HEK293 (cell line): Measurements from ENCODE around the gene BRMS1.

Source experiments
- CTCF ChIA-PET: fragments of 350-600 bp; formaldehyde crosslinking; extraction: SDS; loops from one replicate; lab custom pipeline; 2021; ENCODE audit warnings: antibody characterized with exemption; lab: Yijun Ruan, JAX
- POLR2A ChIA-PET: fragments of 300-600 bp; formaldehyde crosslinking; extraction: SDS; loops from one replicate; lab custom pipeline; 2020; ENCODE audit warnings: antibody characterized with exemption, inconsistent platforms; lab: Yijun Ruan, JAX
- H3K27ac ChIP-seq: fragments of 200-500 bp; sonication (Bioruptor generic); 2 replicates; pipeline ENCODE4 v1.5.1; 2014; ENCODE audit warnings: low read depth, low read length, control low read depth, inconsistent platforms; ENCODE audit errors: extremely low read depth
- H3K36me3 ChIP-seq, 2 experiments: fragments of 200-500 bp in 1 of 2; sonication (Bioruptor generic) in 1 of 2; 1 replicate in 1 of 2; 2 replicates in 1 of 2; pipeline ENCODE4 v1.5.1; 2014 to 2017; ENCODE audit warnings: inconsistent platforms in 2 of 2, low read length in 2 of 2; ENCODE audit not compliant: control insufficient read depth in 2 of 2, insufficient read depth in 1 of 2
- H3K4me1 ChIP-seq: fragments of 200-500 bp; sonication (Bioruptor generic); 2 replicates; pipeline ENCODE4 v1.5.1; 2014; ENCODE audit warnings: mild to moderate bottlenecking, low read length, inconsistent platforms; ENCODE audit not compliant: control insufficient read depth, insufficient read depth
- H3K4me3 ChIP-seq: 2 replicates; pipeline ENCODE4 v1.5.1; 2011; ENCODE audit warnings: low read depth, mild to moderate bottlenecking, control low read depth, low read length, moderate library complexity
- H3K9me3 ChIP-seq: fragments of 200-500 bp; sonication (Bioruptor generic); 2 replicates; pipeline ENCODE4 v1.5.1; 2014; ENCODE audit warnings: low read depth, low read length, inconsistent platforms; ENCODE audit not compliant: control insufficient read depth, insufficient read depth
- GLI2 ChIP-seq: fragments of 450-650 bp; formaldehyde crosslinking; IDR thresholded peaks from 2 replicates; pipeline ENCODE4; 2017; ENCODE audit warnings: missing biosample characterization, missing genetic modification characterization, low read depth, borderline replicate concordance
- MZF1 ChIP-seq: fragments of 450-650 bp; formaldehyde crosslinking; IDR thresholded peaks from 2 replicates; pipeline ENCODE4 v1.5.1; 2017; ENCODE audit warnings: missing biosample characterization, missing genetic modification characterization, borderline replicate concordance
- TCF7L2 ChIP-seq: IDR thresholded peaks from 2 replicates; pipeline ENCODE4 v1.6.1; 2011; ENCODE audit warnings: low read depth, mild to moderate bottlenecking, inconsistent platforms, low read length, moderate library complexity, borderline replicate concordance
- ZNF398 ChIP-seq: fragments of 450-650 bp; formaldehyde crosslinking; IDR thresholded peaks from 2 replicates; pipeline ENCODE4 v1.5.1; 2017; ENCODE audit warnings: missing biosample characterization, missing genetic modification characterization
- ZNF423 ChIP-seq: fragments of 450-650 bp; formaldehyde crosslinking; IDR thresholded peaks from 2 replicates; pipeline ENCODE4 v1.5.1; 2016; ENCODE audit warnings: missing biosample characterization, missing genetic modification characterization
- ZNF518A ChIP-seq: fragments of 450-650 bp; formaldehyde crosslinking; conservative IDR thresholded peaks from 2 replicates; pipeline ENCODE4 v1.5.1; 2016; ENCODE audit warnings: low read depth, missing biosample characterization, missing genetic modification characterization
- ZNF529 ChIP-seq: fragments of 450-650 bp; formaldehyde crosslinking; IDR thresholded peaks from 2 replicates; pipeline ENCODE4 v1.5.1; 2017; ENCODE audit warnings: missing genetic modification characterization, missing biosample characterization; ENCODE audit not compliant: insufficient replicate concordance
- ZNF549 ChIP-seq: fragments of 450-650 bp; IDR thresholded peaks from 2 replicates; pipeline ENCODE4 v1.5.1; 2018; ENCODE audit warnings: missing biosample characterization, missing genetic modification characterization, mild to moderate bottlenecking, inconsistent platforms, moderate library complexity
- ZNF560 ChIP-seq: fragments of 450-650 bp; formaldehyde crosslinking; IDR thresholded peaks from 2 replicates; pipeline ENCODE4 v1.5.1; 2017; ENCODE audit warnings: missing biosample characterization, missing genetic modification characterization, borderline replicate concordance
- ZSCAN4 ChIP-seq: fragments of 450-650 bp; formaldehyde crosslinking; IDR thresholded peaks from 2 replicates; pipeline ENCODE4 v1.5.1; 2017; ENCODE audit warnings: missing biosample characterization, missing genetic modification characterization
- TF ChIP-seq, protein P1 (sequence below): fragments of 450-650 bp; formaldehyde crosslinking; IDR thresholded peaks from 2 replicates; pipeline ENCODE4 v1.5.1; 2016; ENCODE audit warnings: missing biosample characterization, missing genetic modification characterization
- TF ChIP-seq, protein P2 (sequence below): fragments of 450-650 bp; formaldehyde crosslinking; IDR thresholded peaks from 2 replicates; pipeline ENCODE4; 2016; ENCODE audit warnings: missing biosample characterization, missing genetic modification characterization

BRMS1 gene

GRCh38 chr11:66328031-66328301 lies 16.9 kb downstream of the BRMS1 start (continued):
- TF ChIP-seq, protein P1, sequence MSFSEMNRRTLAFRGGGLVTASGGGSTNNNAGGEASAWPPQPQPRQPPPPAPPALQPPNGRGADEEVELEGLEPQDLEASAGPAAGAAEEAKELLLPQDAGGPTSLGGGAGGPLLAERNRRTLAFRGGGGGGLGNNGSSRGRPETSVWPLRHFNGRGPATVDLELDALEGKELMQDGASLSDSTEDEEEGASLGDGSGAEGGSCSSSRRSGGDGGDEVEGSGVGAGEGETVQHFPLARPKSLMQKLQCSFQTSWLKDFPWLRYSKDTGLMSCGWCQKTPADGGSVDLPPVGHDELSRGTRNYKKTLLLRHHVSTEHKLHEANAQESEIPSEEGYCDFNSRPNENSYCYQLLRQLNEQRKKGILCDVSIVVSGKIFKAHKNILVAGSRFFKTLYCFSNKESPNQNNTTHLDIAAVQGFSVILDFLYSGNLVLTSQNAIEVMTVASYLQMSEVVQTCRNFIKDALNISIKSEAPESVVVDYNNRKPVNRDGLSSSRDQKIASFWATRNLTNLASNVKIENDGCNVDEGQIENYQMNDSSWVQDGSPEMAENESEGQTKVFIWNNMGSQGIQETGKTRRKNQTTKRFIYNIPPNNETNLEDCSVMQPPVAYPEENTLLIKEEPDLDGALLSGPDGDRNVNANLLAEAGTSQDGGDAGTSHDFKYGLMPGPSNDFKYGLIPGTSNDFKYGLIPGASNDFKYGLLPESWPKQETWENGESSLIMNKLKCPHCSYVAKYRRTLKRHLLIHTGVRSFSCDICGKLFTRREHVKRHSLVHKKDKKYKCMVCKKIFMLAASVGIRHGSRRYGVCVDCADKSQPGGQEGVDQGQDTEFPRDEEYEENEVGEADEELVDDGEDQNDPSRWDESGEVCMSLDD: peak; percentile 46; the same call in 1 of the 2 replicates
- TF ChIP-seq GLI2 (tag by site-specific recombination): no peak
- TF ChIP-seq MZF1 (tag by site-specific recombination): no peak
- TF ChIP-seq ZNF398: no peak
- TF ChIP-seq TCF7L2: no peak

- ChIA-PET CTCF (interaction anchor here (0.6 to 1.0 kb wide), 5 partner anchors 10 to 403 kb away, joined by 3 to 5 read pairs (median 3); partner anchors contain the start of gene CD248), POLR2A (interaction anchor here (0.7 to 1.2 kb wide), 2 partner anchors 8 to 38 kb away, joined by 3 to 6 read pairs; no protein-coding TSS in a partner anchor)
- Histone ChIP-seq H3K27ac (no peak overlapping the region), H3K36me3 (no peaks in the 10 kb centered on the region), H3K4me1 (no peaks in the 10 kb centered on the region), H3K4me3 (no peak overlapping the region), H3K9me3 (no peaks in the 10 kb centered on the region)
- TF ChIP-seq, protein P2, sequence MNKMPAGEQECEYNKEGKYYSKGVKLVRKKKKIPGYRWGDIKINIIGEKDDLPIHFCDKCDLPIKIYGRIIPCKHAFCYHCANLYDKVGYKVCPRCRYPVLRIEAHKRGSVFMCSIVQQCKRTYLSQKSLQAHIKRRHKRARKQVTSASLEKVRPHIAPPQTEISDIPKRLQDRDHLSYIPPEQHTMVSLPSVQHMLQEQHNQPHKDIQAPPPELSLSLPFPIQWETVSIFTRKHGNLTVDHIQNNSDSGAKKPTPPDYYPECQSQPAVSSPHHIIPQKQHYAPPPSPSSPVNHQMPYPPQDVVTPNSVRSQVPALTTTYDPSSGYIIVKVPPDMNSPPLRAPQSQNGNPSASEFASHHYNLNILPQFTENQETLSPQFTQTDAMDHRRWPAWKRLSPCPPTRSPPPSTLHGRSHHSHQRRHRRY (tag by site-specific recombination): no peak
- TF ChIP-seq ZNF560 (tag by site-specific recombination): no peak
- TF ChIP-seq ZNF423 (tag by site-specific recombination): no peak
- no peak for TF ChIP-seq ZNF549 (tag by site-specific recombination)
- TF ChIP-seq ZNF518A: no peak
- TF ChIP-seq ZSCAN4 (tag by site-specific recombination): peak; percentile 85
- no peak for TF ChIP-seq ZNF529 (tag by site-specific recombination)
Measured at GRCh38 chr11:66327171-66328030, 17.5 kb downstream of the BRMS1 start.
